ENCODE measurements around the gene TF.

Gene TF

GRCh38 chr3:133747373-133747772 is 1.2 kb downstream of the TF start:
- DNase-seq (ENCODE audit: low read depth, low spot score), result no peak

DNA sequence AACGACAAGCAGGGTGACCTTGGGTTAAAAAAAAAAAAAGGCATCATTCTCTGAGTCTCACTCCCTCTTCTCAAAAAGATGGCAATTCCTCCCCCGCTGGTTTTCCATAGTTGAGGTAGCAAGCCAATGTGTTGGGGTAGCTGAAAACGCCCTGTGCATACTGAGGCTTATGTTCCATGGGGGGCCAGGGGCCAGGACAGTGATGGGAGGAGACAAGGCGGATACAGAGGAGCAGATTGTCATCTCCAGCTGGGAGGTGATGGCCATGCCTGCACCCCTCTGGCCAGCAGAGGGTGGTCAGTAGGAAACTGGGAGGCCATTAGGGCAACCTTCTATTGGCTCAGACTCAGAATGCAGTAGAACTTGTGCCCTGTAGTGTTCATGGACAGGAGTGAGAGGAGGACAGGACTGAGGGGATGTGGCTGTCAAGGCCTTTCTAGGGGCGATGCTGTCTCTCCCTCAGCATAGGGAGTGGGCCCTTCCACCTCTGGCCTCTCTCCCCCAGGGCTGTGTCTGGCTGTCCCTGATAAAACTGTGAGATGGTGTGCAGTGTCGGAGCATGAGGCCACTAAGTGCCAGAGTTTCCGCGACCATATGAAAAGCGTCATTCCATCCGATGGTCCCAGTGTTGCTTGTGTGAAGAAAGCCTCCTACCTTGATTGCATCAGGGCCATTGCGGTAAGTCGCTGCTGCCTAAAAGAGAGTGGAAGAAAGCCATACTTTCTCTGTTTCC is 1.9 kb downstream of the TF start:
- DNase-seq (ENCODE audit: low read depth, low spot score), result no peak

DNA sequence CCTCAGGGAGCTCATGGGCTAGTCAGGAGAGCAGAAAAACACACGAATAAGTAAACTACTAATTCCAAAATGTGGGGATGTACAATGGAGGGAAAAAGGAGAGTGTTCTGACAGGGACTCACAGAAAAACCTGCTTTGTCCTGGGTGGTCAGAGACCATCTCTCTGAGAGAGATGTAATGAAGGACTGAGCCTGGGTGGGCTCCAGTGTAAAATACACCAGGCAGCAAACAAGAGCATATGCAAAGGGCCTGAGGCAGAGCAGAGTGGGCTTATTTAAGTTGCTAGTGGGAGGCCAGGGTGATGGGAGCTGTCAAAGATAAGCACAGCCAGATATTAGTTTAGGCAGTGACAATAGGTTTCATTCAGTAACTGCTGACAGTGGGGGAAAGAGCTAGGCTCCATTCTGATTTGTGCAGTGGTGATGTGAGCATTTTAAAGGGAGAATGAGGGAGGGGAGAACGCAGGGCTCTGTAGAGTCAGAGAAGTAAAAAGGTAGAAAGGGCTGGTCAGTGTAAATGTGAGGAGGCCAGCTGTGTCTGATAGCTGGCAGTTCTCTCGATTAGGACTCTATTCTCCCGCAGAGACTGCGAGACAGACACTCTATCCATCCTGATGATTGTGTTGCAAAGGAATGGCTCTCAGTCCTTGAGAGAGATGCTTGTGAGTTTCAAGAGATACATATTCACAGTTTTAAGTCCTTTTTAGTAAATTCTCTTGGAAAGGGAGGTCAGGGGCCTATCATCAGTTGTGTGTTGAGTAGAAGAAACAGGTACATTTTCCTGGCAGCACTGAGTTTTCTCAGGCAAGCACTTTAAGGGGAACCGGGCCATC is 3.5 kb downstream of the TF start:
- DNase-seq (ENCODE audit: low read depth, low spot score), result no peak

- DNase-seq (ENCODE audit: low read depth, low spot score), result no peak
Measured at GRCh38 chr3:133750259-133750656, 4.1 kb downstream of the TF start.

- no peak for DNase-seq (ENCODE audit: low read depth, low spot score)
Measured at GRCh38 chr3:133753107-133753778, 7.0 kb downstream of the TF start.

DNA sequence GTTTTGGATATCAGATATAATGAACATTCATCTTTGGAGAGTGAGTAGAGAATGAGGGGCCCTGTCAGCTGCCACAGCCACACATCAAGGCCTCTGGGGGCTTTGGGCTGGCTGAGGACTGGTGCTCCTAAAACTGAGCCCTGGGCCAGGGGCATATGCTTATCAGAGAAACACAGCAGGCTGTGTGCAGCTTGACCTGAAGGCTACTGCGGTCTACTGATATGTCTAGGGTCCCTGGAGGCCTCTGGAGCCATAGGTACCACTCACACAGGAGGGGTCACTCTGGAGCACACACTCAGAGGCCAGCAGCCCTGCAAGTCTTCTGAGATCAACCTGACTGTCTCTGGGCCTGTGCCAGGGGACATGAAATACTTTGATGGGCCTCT is 7.6 kb downstream of the TF start:
- no peak for DNase-seq (ENCODE audit: low read depth, low spot score)

DNA sequence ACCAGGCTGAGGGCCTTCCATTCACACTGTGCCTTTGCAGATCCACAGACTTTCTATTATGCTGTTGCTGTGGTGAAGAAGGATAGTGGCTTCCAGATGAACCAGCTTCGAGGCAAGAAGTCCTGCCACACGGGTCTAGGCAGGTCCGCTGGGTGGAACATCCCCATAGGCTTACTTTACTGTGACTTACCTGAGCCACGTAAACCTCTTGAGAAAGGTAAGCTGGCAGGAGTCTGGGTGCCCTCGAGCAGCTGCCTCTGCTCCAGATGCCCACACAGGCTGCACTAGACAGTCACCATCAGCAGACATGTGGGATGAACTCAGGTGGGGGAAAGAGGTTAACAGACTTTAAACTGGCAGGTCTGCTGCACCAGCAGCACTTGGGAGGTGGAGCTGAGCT is 8.3 kb downstream of the TF start:
- DNase-seq (ENCODE audit: low read depth, low spot score), result no peak

DNA sequence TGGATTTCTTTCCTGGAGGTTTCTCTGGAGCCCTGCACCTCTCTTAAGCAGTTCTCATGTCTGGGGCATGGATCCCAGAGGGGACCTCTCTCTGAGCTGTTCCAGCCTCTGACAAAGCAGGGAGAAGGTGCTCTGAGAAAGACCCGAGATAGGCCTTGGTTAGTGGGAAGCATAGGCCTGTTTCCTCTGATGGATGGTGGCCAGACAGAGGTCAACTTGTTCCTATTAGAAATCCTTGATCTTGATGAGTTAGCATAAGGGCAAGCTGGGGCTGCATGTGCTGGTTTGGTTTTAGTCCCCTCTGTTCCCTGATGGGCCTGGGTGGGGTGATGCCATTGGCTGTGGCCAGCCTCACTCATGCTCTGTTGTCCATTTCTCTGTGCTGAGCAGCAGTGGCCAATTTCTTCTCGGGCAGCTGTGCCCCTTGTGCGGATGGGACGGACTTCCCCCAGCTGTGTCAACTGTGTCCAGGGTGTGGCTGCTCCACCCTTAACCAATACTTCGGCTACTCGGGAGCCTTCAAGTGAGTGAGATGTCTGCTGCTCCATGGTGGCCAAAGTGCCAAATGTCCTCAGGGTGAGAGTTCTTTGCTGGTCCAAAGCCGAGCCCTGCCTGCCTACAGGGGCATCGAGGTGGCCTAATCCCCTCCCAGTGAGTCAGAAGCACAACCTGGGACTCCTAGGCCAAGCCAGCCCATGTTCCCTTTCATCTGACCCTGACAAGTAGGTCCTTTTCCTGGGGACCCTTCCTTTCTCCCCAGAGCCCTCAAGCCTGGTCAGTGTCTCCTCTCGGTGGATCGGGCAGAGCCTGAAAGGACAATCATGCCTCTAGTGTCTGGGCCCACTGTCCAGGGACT is 9.0 kb downstream of the TF start:
- no peak for DNase-seq (ENCODE audit: low read depth, low spot score)

GRCh38 chr3:133756716-133757694 is 10.8 kb downstream of the TF start:
- no peak for DNase-seq (ENCODE audit: low read depth, low spot score)

DNA sequence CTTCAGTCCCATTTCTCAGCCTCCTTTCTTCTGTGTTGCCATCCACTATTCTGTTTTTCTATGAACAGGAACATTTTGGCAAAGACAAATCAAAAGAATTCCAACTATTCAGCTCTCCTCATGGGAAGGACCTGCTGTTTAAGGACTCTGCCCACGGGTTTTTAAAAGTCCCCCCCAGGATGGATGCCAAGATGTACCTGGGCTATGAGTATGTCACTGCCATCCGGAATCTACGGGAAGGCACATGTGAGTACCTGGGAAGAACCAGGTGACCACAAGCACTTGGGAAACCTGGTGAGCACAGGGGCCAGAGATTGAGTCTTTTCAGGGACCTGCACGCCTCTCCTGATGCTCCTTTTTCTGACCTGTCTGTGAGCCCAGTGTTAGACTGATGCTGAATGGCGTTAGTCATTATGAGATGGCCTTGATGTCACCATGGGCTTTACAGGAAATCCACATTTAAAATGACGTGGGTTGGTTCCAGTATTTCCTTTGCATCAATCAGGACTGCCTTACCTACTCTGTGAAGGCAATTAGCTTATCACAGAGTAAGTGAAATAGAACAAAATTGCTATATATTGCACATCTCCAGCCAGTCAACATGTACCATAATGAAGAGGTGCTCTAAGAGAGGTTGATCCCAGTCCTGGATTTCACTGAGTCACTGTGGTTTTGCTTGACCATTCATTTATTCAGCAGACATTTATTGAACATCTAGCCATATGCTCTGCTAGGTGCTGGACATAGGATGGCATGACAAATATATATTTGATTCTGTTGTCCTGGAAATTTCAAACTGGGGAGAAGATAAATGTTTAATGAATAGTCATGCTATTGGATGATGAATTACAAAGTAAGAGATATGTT is 11.7 kb downstream of the TF start:
- DNase-seq (ENCODE audit: low read depth, low spot score), result no peak

GRCh38 chr3:133758568-133758928 is 12.4 kb downstream of the TF start:
- DNase-seq (ENCODE audit: low read depth, low spot score), result no peak

DNA sequence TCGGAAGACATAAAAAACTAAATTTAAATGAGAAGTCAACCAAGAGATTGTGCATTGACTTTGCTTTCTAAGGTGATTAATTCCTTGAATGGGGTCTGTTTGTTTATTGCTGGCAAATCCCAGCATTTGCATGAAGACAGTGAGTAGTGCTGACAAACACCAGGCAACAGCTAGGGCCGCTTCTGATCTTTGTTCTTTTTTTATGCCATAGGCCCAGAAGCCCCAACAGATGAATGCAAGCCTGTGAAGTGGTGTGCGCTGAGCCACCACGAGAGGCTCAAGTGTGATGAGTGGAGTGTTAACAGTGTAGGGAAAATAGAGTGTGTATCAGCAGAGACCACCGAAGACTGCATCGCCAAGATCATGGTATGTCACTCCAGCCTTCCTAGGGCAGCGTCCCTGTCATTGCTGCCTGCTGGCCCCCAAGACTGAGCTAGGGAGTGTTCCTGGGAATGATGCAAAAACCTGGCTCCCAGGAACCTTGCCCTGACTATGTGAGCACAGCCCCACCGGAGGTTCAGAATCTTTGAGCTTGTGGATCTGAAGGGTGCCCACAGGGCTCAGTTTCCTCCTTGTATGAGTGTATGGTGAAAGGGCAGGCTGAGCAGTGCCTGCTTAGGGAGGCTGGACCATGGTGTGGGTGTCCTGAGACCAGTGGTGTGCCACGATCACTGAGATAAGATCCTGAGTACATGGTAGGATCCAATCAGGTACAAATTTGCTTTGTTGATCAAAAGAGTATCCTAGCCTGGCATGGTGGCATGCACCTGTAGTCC is 13.0 kb downstream of the TF start:
- no peak for DNase-seq (ENCODE audit: low read depth, low spot score)

DNA sequence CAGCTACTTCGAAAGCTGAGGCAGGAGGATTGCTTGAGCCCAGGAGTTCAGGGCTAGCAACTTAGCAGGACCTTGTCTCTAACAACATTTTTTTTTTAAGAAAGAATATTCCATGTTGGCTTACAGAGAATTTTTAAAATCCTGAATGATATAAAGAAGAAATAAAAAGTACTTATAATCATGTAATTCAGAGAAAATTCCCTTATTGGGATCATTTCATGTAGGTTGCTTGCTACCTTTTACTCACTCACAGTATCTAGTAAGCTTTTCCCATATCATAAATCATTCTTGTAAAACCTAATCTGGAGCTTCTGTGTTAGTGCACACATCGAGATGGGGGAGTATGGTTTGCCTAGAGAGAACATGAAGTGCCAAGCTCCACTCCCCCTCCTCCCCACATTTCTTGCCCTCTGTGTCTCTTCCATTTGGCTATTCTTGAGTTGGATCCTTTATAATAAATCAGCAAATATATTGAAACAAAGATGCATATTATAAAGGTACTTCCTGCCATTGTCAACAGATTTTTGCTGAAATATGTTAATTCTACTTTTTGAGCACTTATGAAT is 13.6 kb downstream of the TF start:
- no peak for DNase-seq (ENCODE audit: low read depth, low spot score)

DNA sequence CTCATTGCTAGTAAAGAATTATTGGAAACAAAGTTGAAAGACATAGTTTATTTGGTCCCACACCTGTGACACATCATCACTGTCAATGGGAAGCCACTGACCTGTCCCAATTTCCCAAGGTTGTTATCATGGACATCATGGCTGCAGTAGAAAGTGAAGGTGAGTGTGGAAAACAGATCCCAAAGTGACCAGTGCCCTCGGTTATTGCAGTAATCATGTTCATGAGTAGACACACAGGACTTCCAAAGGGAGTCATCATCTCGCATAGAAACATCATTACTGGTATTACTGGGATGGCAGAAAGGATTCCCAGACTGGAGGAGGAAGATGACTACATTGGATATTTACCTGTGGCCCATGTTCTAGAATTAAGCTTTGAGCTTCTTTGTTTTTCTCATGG is 14.7 kb downstream of the TF start:
- DNase-seq (ENCODE audit: low read depth, low spot score), result no peak

- DNase-seq (ENCODE audit: low read depth, low spot score), result no peak
Measured at GRCh38 chr3:133761605-133762484, 15.7 kb downstream of the TF start.

GRCh38 chr3:133762539-133762938 is 16.3 kb downstream of the TF start:
- DNase-seq (ENCODE audit: low read depth, low spot score), result no peak

All from iPS DF 19.7 (cell line).